GM12801 (cell line): Measurements from ENCODE around the gene CCDC85C.

Experiments used
- TF ChIP-seq, protein P1 (sequence below): IDR thresholded peaks from one replicate; pipeline ENCODE4 v1.5.1; 2011; ENCODE audit warnings: control low read depth; ENCODE audit not compliant: insufficient read length; ENCODE audit errors: extremely low read depth

The CCDC85C gene

DNA sequence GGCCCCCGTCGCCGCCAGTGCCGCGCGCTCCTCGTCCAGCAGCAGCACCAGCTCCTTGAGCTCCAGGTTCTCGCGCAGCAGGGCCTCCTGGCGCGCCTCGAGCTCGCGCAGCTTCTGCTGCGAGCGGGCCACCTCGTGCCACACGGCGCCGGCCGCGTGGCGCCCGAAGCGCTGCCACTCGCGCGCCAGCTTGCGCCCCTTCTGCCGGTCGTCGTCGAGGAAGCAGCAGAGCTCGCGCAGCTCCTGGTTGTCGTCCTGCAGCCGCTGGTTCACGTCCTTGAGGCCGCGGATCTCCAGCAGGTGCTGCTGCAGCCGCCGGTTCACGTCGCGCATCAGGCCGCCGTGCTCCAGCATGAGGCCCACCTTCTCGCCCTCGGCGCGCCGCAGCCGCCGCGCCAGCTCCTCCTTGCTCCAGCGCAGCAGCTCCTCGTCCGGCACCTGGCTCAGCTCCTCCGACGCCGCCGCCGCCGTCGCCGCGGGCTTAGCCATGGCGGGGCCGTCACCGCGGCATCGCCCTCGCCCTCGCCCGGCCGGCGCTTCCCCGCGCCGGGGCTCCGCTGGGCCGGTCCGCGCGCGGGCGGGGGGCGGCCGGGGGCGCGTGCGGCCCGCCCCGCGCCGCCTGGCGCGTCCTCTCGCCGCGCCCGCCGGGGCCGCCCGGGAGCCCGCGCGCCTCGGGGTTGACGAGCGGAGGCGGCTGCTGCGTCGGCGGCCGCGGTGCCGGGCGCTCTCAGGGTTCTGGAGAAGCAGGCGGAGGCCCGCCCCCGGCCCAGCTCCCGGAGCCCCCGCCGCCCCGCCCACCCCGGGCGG lies at the start of gene CCDC85C:
Gene CCDC85C (minus strand): TSS at position 737 of the 807 bp plus-strand sequence. CDS start 248 bp downstream, at position 489.
- TF ChIP-seq, protein P1, sequence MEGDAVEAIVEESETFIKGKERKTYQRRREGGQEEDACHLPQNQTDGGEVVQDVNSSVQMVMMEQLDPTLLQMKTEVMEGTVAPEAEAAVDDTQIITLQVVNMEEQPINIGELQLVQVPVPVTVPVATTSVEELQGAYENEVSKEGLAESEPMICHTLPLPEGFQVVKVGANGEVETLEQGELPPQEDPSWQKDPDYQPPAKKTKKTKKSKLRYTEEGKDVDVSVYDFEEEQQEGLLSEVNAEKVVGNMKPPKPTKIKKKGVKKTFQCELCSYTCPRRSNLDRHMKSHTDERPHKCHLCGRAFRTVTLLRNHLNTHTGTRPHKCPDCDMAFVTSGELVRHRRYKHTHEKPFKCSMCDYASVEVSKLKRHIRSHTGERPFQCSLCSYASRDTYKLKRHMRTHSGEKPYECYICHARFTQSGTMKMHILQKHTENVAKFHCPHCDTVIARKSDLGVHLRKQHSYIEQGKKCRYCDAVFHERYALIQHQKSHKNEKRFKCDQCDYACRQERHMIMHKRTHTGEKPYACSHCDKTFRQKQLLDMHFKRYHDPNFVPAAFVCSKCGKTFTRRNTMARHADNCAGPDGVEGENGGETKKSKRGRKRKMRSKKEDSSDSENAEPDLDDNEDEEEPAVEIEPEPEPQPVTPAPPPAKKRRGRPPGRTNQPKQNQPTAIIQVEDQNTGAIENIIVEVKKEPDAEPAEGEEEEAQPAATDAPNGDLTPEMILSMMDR = no peak

DNA sequence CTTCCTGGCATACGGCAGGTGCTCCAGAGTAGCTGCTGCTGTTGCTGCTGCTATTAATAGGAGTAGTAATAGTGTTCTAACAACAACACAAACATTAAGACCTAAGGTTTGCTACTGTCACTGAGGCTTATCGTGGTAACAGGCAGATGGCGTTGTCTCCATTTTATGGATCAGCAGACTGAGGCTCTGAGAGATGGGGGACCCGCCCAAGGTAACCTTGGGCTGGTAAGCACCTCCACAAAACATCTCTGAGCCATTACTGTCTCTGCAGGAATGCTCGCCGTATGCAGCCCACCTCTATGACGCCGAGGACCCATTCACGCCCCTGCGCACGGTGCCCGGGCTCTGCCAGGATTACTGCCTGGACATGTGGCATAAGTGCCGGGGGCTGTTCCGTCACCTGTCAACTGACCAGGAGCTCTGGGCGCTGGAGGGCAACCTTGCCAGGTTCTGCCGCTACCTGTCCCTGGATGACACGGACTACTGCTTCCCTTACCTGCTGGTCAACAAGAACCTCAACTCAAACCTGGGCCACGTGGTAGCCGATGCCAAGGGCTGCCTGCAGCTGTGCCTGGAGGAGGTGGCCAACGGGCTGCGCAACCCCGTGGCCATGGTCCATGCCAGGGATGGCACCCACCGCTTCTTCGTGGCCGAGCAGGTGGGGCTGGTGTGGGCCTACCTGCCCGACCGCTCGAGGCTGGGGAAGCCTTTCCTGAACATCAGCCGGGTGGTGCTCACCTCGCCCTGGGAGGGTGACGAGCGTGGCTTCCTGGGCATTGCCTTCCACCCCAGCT lies 48.1 kb upstream of the CCDC85C start:
- TF ChIP-seq, protein P1 = no peak

GRCh38 chr14:99650189-99650588 lies 46.2 kb upstream of the CCDC85C start:
- TF ChIP-seq, protein P1 = no peak

DNA sequence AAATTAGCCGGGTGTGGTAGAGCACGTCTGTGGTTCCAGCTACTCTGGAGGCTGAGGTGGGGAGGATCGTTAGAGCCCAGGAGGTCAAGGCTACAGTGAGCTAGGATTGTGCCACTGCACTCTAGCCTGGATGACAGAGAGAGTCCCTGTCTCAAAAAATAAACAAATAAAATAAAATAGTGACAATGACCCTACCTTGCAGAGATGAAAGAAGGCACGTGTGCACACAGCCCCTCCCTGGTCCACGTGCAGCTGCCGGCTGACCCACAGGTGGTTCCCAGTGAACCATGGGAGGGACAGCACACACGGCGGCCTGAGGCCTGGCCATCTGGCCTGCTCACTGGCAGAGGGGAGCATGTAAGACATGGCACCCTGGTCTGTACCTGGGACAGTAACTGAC lies 45.6 kb upstream of the CCDC85C start:
- TF ChIP-seq, protein P1 = no peak

- TF ChIP-seq, protein P1 = no peak
Observed at GRCh38 chr14:99649219-99649618, 45.2 kb upstream of the CCDC85C start.

DNA sequence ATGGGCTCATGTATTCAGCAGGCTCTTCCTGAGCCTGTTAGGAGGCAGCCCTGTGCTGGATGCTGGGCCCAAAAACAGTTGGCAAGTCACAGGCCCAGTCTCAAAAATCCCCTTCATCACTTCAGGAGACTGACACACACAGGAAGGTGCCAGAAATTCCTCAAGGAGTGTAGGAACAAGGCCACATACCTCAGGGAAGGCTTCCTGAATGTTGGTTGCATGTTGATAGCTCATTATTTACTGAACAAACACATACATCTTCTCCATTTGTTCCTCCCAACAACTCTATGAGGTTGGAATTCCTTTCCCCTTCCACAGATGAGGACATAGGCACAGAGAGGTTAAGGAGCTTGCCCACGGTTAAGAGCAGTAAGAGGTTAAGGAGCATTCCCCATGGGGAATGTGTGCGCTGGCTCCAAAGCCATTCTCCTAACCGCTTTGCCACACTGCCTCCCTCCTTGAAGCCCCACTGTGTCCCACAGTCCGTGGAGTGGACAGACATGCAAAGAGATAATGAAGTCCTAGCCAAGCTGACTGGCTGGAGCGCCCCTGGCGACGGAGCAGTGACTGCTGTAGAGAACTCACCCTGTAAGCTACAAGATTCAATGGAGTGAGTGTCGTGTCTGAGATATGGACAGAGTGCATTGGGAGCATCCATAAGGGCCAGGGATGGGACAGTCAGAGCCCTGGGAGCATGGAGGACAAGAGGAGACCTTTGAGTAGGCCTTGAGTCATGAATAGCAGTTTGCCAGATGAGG lies 44.2 kb upstream of the CCDC85C start:
- TF ChIP-seq, protein P1 = no peak

DNA sequence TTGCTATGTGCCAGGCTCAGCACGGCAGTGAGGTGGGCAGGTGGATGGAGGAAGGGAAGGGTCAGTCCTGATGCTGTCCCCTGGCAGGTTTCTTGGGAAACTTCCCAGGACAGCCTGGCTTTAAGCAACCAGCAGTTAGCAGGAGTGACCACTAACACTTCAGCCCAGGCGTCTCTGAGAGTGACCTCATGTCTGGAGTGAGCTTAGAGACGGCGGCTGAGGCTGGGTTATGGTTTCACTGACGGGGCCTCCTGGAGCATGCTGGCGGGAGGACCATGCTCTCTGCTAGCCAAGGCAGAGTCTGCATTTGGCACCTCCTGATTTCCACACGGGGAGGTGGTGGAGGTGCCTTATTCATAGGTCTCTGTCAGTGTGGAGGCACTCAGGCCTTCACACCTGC lies 43.4 kb upstream of the CCDC85C start:
- TF ChIP-seq, protein P1 = no peak
